SK-N-SH treated with all-trans-retinoic acid at 6 μM for 48 hours (cell line): ENCODE data around the gene SEMA4A.

Source experiments
- ATAC-seq: fragments of 200-7000 bp; cut with Tn5 transposase; 3 replicates; pipeline ENCODE4 v1.9.1; 2020; ENCODE audit warnings: mild to moderate bottlenecking, moderate library complexity
- ARNTL ChIP-seq: fragments of 450-650 bp; formaldehyde crosslinking; IDR thresholded peaks from 2 replicates; pipeline ENCODE4 v1.5.0; 2020; ENCODE audit warnings: low read depth, mild to moderate bottlenecking, moderate library complexity, borderline replicate concordance
- BACH2 ChIP-seq: fragments of 250-450 bp; sonication (Bioruptor Pico); IDR thresholded peaks from 2 replicates; pipeline ENCODE4 v1.9.0; 2021; ENCODE audit warnings: mild to moderate bottlenecking, borderline replicate concordance
- CSDC2 ChIP-seq: fragments of 250-450 bp; sonication (Bioruptor Pico); IDR thresholded peaks from 2 replicates; pipeline ENCODE4 v1.5.0; 2020; ENCODE audit warnings: mild to moderate bottlenecking, moderate library complexity
- ESRRG ChIP-seq: fragments of 250-450 bp; sonication (Bioruptor Pico); IDR thresholded peaks from 2 replicates; pipeline ENCODE4 v1.6.1; 2021; ENCODE audit warnings: mild to moderate bottlenecking
- ISL1 ChIP-seq: fragments of 250-450 bp; sonication (Bioruptor Pico); IDR thresholded peaks from 2 replicates; pipeline ENCODE4 v2.1.2; 2022; ENCODE audit warnings: mild to moderate bottlenecking, moderate library complexity
- OSR1 ChIP-seq: fragments of 250-450 bp; sonication (Bioruptor Pico); IDR thresholded peaks from 2 replicates; pipeline ENCODE4 v1.8.0; 2022; ENCODE audit warnings: moderate library complexity, mild to moderate bottlenecking, inconsistent platforms
- PATZ1 ChIP-seq: fragments of 250-450 bp; sonication (Bioruptor Pico); IDR thresholded peaks from 2 replicates; pipeline ENCODE4 v1.8.0; 2020; ENCODE audit warnings: mild to moderate bottlenecking, moderate library complexity, borderline replicate concordance
- POU6F1 ChIP-seq: fragments of 250-450 bp; sonication (Bioruptor Pico); IDR thresholded peaks from 2 replicates; pipeline ENCODE4 v1.8.0; 2021; ENCODE audit warnings: low read depth, mild to moderate bottlenecking, moderate library complexity, borderline replicate concordance
- PPARA ChIP-seq: fragments of 250-450 bp; sonication (Bioruptor Pico); IDR thresholded peaks from 2 replicates; pipeline ENCODE4 v1.5.0; 2020; ENCODE audit warnings: mild to moderate bottlenecking, borderline replicate concordance
- RARB ChIP-seq: fragments of 250-450 bp; sonication (Bioruptor Pico); IDR thresholded peaks from 2 replicates; pipeline ENCODE4 v1.8.0; 2021; ENCODE audit warnings: mild to moderate bottlenecking, moderate library complexity
- TCF4 ChIP-seq: fragments of 250-450 bp; sonication (Bioruptor Pico); IDR thresholded peaks from 2 replicates; pipeline ENCODE4 v1.8.0; 2021; ENCODE audit warnings: mild to moderate bottlenecking, moderate library complexity, borderline replicate concordance
- TOX ChIP-seq: fragments of 250-450 bp; sonication (Bioruptor Pico); IDR thresholded peaks from 2 replicates; pipeline ENCODE4 v1.8.0; 2021; ENCODE audit warnings: mild to moderate bottlenecking, moderate library complexity, borderline replicate concordance
- ZC3H10 ChIP-seq: fragments of 250-450 bp; sonication (Bioruptor Pico); IDR thresholded peaks from 2 replicates; pipeline ENCODE4 v1.5.1; 2021; ENCODE audit warnings: mild to moderate bottlenecking, moderate library complexity
- ZFP3 ChIP-seq: fragments of 250-450 bp; sonication (Bioruptor Pico); IDR thresholded peaks from 2 replicates; pipeline ENCODE4 v1.5.0; 2020; ENCODE audit warnings: mild to moderate bottlenecking, moderate library complexity
- ZFP30 ChIP-seq: fragments of 450-650 bp; formaldehyde crosslinking; IDR thresholded peaks from 2 replicates; pipeline ENCODE4 v1.5.0; 2022; ENCODE audit warnings: mild to moderate bottlenecking, moderate library complexity
- ZNF565 ChIP-seq: fragments of 450-650 bp; formaldehyde crosslinking; conservative IDR thresholded peaks from 2 replicates; pipeline ENCODE4 v1.5.0; 2020; ENCODE audit warnings: low read depth, mild to moderate bottlenecking, moderate library complexity
- ZNF8 ChIP-seq: fragments of 450-650 bp; formaldehyde crosslinking; IDR thresholded peaks from 2 replicates; pipeline ENCODE4 v1.5.0; 2020; ENCODE audit warnings: mild to moderate bottlenecking, moderate library complexity
- TF ChIP-seq, protein P1 (sequence below): fragments of 250-450 bp; sonication (Bioruptor Pico); IDR thresholded peaks from 2 replicates; pipeline ENCODE4 v1.5.0; 2020; ENCODE audit warnings: mild to moderate bottlenecking, moderate library complexity
- TF ChIP-seq, protein P2 (sequence below): fragments of 250-450 bp; sonication (Bioruptor Pico); IDR thresholded peaks from 2 replicates; pipeline ENCODE4 v1.5.1; 2021; ENCODE audit warnings: mild to moderate bottlenecking, moderate library complexity
- TF ChIP-seq, protein P3 (sequence below): fragments of 250-450 bp; sonication (Bioruptor Pico); IDR thresholded peaks from 2 replicates; pipeline ENCODE4 v1.5.1; 2020; ENCODE audit warnings: low read depth, mild to moderate bottlenecking, moderate library complexity

Gene SEMA4A

DNA sequence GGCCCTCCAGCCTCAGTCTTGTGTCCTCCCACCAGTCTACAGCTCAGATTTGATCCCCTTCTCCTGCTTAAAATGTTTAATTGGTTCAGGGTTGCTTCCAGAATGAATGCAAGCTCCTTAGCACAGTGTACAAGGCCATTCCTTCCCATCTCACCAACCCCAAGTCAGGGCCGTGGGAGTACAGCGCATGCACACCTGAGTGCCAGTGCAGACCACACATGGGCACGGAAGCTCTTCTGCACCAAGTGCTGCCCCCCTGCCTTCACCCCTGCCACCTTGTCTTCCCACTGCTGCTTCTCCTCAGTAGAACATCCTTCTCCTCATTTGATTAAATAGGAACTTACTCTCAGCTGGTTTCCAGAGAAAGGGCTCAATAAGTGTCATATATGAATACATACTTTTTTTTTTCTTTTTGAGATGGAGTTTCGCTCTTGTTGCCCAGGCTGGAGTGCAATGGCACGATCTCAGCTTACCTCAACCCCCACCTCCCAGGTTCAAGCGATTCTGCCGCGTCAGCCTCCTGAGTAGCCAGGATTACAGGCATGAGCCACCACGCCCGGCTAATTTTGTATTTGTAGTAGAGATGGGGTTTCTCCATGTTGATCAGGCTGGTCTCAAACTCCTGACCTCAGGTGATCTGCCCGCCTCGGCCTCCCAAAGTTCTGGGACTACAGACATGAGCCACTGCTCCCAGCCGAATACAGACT is 68.8 kb downstream of the SEMA4A start:
- TF ChIP-seq TCF4 (no peak), POU6F1 (CRISPR knock-in tag) (no peak), ARNTL (CRISPR knock-in tag) (no peak), ZNF8 (CRISPR knock-in tag) (no peak), ZFP3 (CRISPR knock-in tag) (no peak), TOX (CRISPR knock-in tag) (no peak), ESRRG (CRISPR knock-in tag) (no peak), PPARA (CRISPR knock-in tag) (no peak), ZC3H10 (no peak), ZFP30 (CRISPR knock-in tag) (no peak), OSR1 (CRISPR knock-in tag) (no peak), ZNF565 (no peak), CSDC2 (CRISPR knock-in tag) (no peak), ISL1 (CRISPR knock-in tag) (no peak), PATZ1 (no peak)
- TF ChIP-seq, protein P1, sequence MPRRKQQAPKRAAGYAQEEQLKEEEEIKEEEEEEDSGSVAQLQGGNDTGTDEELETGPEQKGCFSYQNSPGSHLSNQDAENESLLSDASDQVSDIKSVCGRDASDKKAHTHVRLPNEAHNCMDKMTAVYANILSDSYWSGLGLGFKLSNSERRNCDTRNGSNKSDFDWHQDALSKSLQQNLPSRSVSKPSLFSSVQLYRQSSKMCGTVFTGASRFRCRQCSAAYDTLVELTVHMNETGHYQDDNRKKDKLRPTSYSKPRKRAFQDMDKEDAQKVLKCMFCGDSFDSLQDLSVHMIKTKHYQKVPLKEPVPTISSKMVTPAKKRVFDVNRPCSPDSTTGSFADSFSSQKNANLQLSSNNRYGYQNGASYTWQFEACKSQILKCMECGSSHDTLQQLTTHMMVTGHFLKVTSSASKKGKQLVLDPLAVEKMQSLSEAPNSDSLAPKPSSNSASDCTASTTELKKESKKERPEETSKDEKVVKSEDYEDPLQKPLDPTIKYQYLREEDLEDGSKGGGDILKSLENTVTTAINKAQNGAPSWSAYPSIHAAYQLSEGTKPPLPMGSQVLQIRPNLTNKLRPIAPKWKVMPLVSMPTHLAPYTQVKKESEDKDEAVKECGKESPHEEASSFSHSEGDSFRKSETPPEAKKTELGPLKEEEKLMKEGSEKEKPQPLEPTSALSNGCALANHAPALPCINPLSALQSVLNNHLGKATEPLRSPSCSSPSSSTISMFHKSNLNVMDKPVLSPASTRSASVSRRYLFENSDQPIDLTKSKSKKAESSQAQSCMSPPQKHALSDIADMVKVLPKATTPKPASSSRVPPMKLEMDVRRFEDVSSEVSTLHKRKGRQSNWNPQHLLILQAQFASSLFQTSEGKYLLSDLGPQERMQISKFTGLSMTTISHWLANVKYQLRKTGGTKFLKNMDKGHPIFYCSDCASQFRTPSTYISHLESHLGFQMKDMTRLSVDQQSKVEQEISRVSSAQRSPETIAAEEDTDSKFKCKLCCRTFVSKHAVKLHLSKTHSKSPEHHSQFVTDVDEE: no peak
- no peak for ATAC-seq

DNA sequence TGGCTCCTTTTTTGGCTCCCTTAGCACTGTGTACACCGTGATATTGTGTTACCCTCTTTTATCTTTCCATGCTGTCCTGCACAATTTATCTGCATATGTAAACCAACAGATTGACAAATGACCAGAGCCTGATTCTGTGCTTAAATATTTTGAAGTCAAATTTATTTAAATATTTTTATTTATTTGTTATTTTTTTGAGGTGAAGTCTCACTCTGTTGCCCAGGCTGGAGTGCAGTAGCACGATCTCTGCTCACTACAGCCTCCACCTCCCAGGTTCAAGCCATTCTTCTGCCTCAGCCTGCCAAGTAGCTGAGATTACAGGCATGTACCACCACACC is 72.3 kb downstream of the SEMA4A start:
- TF ChIP-seq ARNTL (CRISPR knock-in tag) (no peak), OSR1 (CRISPR knock-in tag) (no peak), TOX (CRISPR knock-in tag) (no peak), RARB (CRISPR knock-in tag) (no peak), ISL1 (CRISPR knock-in tag) (no peak), POU6F1 (CRISPR knock-in tag) (no peak), ZFP30 (CRISPR knock-in tag) (no peak), CSDC2 (CRISPR knock-in tag) (no peak), ESRRG (CRISPR knock-in tag) (no peak), TCF4 (no peak), ZC3H10 (no peak), BACH2 (CRISPR knock-in tag) (no peak)
- TF ChIP-seq, protein P2, sequence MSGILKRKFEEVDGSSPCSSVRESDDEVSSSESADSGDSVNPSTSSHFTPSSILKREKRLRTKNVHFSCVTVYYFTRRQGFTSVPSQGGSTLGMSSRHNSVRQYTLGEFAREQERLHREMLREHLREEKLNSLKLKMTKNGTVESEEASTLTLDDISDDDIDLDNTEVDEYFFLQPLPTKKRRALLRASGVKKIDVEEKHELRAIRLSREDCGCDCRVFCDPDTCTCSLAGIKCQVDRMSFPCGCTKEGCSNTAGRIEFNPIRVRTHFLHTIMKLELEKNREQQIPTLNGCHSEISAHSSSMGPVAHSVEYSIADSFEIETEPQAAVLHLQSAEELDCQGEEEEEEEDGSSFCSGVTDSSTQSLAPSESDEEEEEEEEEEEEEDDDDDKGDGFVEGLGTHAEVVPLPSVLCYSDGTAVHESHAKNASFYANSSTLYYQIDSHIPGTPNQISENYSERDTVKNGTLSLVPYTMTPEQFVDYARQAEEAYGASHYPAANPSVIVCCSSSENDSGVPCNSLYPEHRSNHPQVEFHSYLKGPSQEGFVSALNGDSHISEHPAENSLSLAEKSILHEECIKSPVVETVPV: no peak
- TF ChIP-seq, protein P1: no peak
- TF ChIP-seq, protein P3, sequence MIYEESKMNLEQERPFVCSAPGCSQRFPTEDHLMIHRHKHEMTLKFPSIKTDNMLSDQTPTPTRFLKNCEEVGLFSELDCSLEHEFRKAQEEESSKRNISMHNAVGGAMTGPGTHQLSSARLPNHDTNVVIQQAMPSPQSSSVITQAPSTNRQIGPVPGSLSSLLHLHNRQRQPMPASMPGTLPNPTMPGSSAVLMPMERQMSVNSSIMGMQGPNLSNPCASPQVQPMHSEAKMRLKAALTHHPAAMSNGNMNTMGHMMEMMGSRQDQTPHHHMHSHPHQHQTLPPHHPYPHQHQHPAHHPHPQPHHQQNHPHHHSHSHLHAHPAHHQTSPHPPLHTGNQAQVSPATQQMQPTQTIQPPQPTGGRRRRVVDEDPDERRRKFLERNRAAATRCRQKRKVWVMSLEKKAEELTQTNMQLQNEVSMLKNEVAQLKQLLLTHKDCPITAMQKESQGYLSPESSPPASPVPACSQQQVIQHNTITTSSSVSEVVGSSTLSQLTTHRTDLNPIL (CRISPR knock-in tag): no peak
- ATAC-seq: no peak
